Stimulated activated naive CD8-positive, alpha-beta T cell treated with anti-CD3 and anti-CD28 coated beads, Interleukin-15, Interleukin-2, amounts not matched to agents 100 ng/mL and 50 ng/mL, for 24 hours (primary cell): ENCODE data around the gene KAT6B.
"Not testable (repeated sequence)": the region's sequence is repeated elsewhere in the genome, so short reads cannot be mapped to it uniquely, and the experiment has no call there.

ENCODE experiments used
- H3K27ac Mint-ChIP-seq: one replicate; pipeline ENCODE4 v1.8.0; 2021; ENCODE audit warnings: mild to moderate bottlenecking, mixed read lengths
- H3K27me3 Mint-ChIP-seq: one replicate; pipeline ENCODE4 v1.8.0; 2021; ENCODE audit warnings: mixed read lengths
- H3K36me3 Mint-ChIP-seq: one replicate; pipeline ENCODE4 v1.8.0; 2021; ENCODE audit warnings: low read depth, mixed read lengths
- H3K4me1 Mint-ChIP-seq: one replicate; pipeline ENCODE4 v1.8.0; 2021; ENCODE audit warnings: low read depth, mixed read lengths
- H3K4me3 Mint-ChIP-seq: one replicate; pipeline ENCODE4 v1.8.0; 2021; ENCODE audit warnings: mild to moderate bottlenecking, mixed read lengths
- H3K9me3 Mint-ChIP-seq: one replicate; pipeline ENCODE4 v1.8.0; 2021; ENCODE audit warnings: mixed read lengths

KAT6B gene

DNA sequence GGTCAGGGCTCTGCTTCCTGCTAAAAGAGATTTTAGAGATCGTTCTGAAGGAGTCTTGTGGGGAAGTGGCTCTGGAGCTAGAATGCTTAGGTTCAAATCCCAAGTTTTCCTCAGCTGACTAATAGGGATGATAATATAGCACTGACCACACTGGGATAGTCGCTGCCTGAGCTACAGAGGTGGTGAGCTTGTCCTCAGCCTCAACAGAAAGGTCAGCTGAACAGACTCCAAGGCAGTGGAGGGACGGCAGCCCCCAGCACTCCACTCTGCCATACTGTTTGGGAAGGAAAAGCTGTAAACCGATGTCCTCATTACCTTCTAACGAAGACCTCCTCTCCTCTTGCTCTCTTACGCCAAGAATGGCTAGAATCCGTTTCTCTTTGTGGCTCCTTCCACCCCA is 36.2 kb downstream of the KAT6B start:
- H3K4me1 Mint-ChIP-seq = peaks cover 32% of the 10 kb centered on the region
- H3K36me3 Mint-ChIP-seq = no peaks in the 10 kb centered on the region
- H3K27me3 Mint-ChIP-seq = no peaks in the 10 kb centered on the region
- H3K4me3 Mint-ChIP-seq = no peak overlapping the region
- no peak overlapping the region for H3K27ac Mint-ChIP-seq
- no peaks in the 10 kb centered on the region for H3K9me3 Mint-ChIP-seq

DNA sequence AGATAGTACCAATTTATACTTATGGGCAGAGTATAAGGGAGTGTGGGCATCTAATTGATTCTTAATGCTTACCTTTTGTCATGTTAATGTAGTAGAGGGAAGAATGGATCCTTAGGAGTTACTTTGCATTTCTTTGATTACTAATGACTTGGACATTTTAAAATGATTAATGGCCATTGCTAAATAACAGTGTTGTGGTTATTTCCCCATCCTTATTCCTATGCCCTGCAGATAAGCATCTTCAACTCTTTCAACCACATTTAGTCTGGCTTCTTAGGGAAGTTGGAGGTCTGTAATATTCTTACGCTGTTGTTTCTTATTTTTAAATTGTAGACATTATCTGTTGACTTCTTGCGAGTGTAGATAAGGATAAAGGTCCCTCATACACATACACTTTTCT is 37.2 kb downstream of the KAT6B start:
- peaks cover 36% of the 10 kb centered on the region for H3K4me1 Mint-ChIP-seq
- H3K9me3 Mint-ChIP-seq = no peaks in the 10 kb centered on the region
- no peaks in the 10 kb centered on the region for H3K27me3 Mint-ChIP-seq
- no peak overlapping the region for H3K4me3 Mint-ChIP-seq
- no peaks in the 10 kb centered on the region for H3K36me3 Mint-ChIP-seq
- H3K27ac Mint-ChIP-seq = no peak overlapping the region

DNA sequence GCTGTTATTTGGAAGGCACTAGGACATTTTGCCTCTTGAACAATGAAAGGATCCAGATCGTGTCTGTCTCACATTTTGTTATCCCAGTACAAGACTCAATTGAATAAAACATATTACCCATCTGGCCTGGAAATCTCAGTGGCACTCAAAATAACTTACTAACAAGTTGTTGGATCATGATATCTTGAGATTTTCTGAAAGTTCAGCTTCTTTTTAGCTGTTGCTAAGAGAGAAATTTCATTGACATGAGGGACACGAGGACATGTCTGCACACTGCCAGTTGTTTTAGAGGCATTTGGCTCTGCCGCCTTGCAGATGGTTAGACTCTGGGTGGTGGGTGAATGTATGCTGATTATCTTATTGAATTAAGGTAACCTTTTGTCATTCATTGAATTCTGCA is 41.0 kb downstream of the KAT6B start:
- peaks cover 52% of the 10 kb centered on the region for H3K4me1 Mint-ChIP-seq

DNA sequence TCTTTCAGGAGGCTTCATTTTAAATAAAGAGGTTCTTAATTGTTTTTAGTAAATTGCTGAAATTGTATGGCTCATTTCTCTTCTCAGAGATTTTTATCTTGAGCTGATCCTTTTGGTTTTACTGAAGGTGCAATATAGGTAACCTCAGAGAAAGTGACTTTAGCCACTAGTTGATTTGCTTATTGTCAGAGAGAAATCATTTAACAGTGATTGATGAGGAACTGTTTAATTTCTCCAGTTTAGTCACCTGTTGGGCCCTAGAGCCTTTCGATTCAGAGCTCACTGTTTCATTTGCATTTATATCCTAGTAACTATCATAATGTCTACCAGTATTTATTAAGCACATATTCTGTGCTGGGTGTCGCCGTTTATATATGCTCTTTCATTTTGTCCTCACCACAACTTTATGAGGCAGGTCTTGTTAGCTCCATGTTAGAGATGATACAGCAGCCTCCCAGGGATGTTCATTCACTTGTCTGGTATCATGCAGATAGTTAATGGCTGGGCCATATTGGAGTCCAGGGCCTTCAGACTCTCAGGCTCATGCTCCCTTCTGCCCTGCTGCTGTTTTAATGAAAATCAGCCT is 42.1 kb downstream of the KAT6B start:
- Mint-ChIP-seq H3K4me3 (no peak overlapping the region), H3K4me1 (peaks cover 59% of the 10 kb centered on the region), H3K27ac (no peak overlapping the region), H3K27me3 (no peaks in the 10 kb centered on the region), H3K36me3 (no peaks in the 10 kb centered on the region), H3K9me3 (no peaks in the 10 kb centered on the region)

More for the DNA sequence above, 41.0 kb downstream of the KAT6B start:
- no peaks in the 10 kb centered on the region for H3K36me3 Mint-ChIP-seq
- H3K27me3 Mint-ChIP-seq = no peaks in the 10 kb centered on the region
- no peaks in the 10 kb centered on the region for H3K9me3 Mint-ChIP-seq
- no peak overlapping the region for H3K4me3 Mint-ChIP-seq
- H3K27ac Mint-ChIP-seq = no peak overlapping the region

DNA sequence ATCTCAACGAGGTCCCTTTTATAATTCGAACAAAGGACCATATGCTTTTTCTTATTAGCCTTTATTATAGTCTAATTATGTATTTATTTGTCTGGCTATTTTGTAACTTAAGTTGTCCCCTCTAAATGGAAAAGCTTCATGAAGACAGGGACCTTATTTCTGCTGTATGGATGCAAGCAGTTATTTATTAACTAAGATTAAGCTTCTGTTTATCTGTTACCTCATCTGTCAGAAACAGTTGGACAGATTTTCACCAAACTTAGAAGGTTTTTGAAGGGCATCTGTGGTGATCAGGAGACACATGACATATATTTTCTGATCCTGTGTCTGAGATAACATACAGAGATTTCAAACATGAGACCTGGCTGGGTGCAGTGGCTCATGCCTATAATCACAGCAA is 43.2 kb downstream of the KAT6B start:
- no peak overlapping the region for H3K27ac Mint-ChIP-seq
- no peaks in the 10 kb centered on the region for H3K27me3 Mint-ChIP-seq
- peaks cover 66% of the 10 kb centered on the region for H3K4me1 Mint-ChIP-seq
- H3K36me3 Mint-ChIP-seq = no peaks in the 10 kb centered on the region
- H3K9me3 Mint-ChIP-seq = no peaks in the 10 kb centered on the region
- H3K4me3 Mint-ChIP-seq = no peak overlapping the region

DNA sequence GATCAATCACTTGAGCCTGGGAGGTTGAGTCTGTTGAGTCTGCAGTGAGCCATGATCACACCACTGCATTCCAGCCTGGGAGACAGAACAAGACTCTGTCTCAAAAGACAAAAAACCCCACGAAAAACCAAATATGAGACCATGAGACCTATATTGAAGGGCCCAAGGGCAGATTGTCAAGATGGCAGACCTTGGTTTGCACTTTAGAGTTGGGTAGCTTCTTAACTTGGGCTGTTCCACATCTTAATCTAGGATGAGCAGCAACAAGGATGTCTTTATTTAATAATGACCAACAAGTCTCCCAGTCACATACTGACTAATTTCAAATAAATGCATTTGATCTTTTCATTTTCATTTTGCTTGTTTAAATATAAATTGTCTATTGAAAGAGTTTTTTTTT is 43.8 kb downstream of the KAT6B start:
- H3K4me3 Mint-ChIP-seq = no peak overlapping the region
- no peaks in the 10 kb centered on the region for H3K27me3 Mint-ChIP-seq
- no peak overlapping the region for H3K27ac Mint-ChIP-seq
- H3K36me3 Mint-ChIP-seq = no peaks in the 10 kb centered on the region
- H3K4me1 Mint-ChIP-seq = peaks cover 68% of the 10 kb centered on the region
- H3K9me3 Mint-ChIP-seq = no peaks in the 10 kb centered on the region

DNA sequence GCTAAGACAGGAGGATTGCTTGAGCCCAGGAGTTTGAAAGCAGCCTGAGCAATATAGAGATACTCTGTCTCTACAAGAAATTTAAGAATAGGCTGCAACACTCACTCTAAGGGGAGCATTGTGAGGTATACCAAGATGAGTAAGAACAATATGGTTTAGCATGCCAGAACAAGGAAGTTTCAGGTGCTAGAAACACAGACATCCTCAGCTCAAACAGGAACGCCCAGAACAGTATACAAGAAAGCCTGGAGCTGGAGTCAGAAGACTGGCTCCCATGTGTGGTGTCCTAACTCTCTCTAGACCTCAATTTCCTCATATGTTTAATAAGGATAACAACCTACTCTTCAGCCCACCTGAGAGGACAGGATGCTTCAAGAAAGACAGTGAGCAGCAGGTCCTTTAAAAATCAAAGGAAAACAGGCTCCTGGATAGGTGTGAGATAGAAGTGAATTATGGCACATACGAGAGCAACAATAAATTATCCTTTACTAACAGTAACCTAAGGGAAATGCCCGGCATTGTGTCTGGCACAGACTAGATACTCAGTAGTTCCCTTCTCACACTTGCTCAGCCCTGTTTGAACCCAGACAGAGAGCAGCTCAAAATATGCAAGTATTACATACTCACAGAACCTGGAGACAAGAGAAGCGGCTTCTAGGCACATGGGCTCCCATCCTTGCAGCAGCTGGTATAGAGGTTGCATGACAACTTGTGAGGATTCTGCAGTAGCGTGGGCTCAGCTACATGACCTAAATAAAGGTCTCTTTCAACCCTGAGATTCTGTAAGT is 45.4 kb downstream of the KAT6B start:
- no peaks in the 10 kb centered on the region for H3K27me3 Mint-ChIP-seq
- H3K27ac Mint-ChIP-seq = peak overlapping the region; percentile 75
- H3K4me3 Mint-ChIP-seq = peak overlapping the region; percentile 64
- H3K4me1 Mint-ChIP-seq = peaks cover 66% of the 10 kb centered on the region
- no peaks in the 10 kb centered on the region for H3K36me3 Mint-ChIP-seq
- H3K9me3 Mint-ChIP-seq = no peaks in the 10 kb centered on the region

DNA sequence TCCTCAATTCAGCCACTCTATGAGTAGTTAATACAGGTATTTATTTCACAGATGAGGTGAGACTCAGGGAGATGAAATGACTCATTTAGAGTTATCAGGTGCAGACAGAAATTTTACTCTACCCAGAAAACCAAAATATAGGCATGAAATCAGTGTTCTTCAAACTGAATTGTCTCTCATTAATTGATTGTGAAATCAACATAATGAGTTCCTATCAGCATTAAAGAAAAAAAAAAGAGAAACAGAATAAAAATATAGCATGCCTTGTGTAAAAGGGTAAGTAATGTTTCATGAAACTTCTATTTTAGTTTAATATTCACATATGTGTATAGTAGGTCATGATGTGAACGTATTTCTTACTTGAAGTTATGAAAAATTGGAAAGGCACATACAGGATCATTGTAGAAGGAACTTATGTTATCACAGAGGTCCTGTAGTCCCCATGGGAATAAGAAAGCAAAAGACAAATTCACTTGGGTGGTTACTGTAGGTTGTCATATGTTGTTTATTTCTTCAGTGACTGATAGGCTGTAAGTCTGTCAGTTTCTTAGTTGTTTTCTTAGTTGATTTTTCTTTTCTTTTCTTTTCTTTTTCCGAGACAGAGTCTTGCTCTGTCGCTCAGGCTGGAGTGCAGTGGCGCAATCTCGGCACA is 47.5 kb downstream of the KAT6B start:
- Mint-ChIP-seq H3K9me3 (no peaks in the 10 kb centered on the region), H3K36me3 (no peaks in the 10 kb centered on the region), H3K4me1 (peaks cover 57% of the 10 kb centered on the region), H3K27ac (no peak overlapping the region), H3K27me3 (no peaks in the 10 kb centered on the region), H3K4me3 (no peak overlapping the region)

DNA sequence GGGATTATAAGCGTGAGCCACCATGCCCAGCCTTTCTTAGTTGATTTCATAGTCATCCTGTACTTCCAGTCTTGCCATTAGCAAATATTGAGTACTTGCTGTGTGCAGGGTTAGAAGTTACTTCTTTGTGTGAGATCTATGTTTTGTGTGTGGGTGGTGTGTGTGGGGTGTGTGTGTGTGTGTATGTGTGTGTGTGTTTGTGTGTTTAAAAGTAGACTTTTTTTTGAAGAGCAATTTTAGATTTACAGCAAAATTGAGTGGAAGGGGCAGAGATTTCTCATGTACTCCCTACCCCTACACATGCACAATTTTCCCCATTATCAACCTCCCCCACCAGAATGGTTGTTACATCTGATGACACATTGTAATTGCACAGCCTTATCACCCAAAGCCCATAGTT is 48.2 kb downstream of the KAT6B start:
- Mint-ChIP-seq H3K27me3 (no peaks in the 10 kb centered on the region), H3K4me3 (no peak overlapping the region), H3K9me3 (no peaks in the 10 kb centered on the region), H3K36me3 (no peaks in the 10 kb centered on the region), H3K4me1 (peaks cover 56% of the 10 kb centered on the region), H3K27ac (no peak overlapping the region)

DNA sequence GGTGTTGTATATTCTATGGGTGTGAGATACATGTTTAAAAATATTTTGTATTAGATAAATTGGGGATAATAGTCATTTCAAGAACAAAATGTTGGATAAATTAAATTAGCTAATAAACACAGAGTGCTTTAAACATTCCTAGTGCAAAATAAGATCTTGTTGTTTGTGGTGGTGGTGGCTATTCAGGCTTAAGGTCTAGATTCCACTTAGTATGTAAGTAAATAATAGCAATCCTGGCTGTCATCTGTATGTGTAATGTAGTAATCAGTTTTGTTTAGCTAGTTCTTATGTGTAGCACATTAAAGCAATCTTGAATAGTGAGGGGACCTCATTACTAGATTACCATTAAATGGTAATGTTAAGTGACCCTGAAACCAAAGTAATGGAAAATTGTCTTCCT is 48.7 kb downstream of the KAT6B start:
- Mint-ChIP-seq H3K27ac (no peak overlapping the region), H3K4me3 (no peak overlapping the region), H3K27me3 (no peaks in the 10 kb centered on the region), H3K9me3 (no peaks in the 10 kb centered on the region), H3K36me3 (no peaks in the 10 kb centered on the region), H3K4me1 (peaks cover 54% of the 10 kb centered on the region)

DNA sequence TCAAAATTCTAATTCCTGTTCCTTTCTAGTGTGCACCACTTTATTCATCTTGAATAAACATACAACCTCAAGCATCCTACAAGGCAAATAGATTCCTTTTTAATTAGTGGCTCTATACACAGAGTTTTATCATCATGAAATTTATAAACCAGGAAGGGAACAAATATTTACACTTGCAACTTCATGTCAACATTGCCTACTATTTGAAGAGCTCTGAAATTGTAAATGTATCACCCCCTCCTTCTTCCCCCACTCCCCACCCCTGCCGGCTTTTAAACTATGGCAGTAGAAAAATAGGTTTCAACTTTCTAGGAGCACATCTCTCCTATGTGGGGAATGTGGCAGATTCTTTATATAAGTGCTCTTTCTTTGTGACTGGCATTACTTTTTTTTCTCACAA is 49.6 kb downstream of the KAT6B start:
- peaks cover 55% of the 10 kb centered on the region for H3K4me1 Mint-ChIP-seq
- H3K27me3 Mint-ChIP-seq = no peaks in the 10 kb centered on the region
- no peak overlapping the region for H3K4me3 Mint-ChIP-seq
- H3K27ac Mint-ChIP-seq = no peak overlapping the region
- no peaks in the 10 kb centered on the region for H3K36me3 Mint-ChIP-seq
- H3K9me3 Mint-ChIP-seq = no peaks in the 10 kb centered on the region

DNA sequence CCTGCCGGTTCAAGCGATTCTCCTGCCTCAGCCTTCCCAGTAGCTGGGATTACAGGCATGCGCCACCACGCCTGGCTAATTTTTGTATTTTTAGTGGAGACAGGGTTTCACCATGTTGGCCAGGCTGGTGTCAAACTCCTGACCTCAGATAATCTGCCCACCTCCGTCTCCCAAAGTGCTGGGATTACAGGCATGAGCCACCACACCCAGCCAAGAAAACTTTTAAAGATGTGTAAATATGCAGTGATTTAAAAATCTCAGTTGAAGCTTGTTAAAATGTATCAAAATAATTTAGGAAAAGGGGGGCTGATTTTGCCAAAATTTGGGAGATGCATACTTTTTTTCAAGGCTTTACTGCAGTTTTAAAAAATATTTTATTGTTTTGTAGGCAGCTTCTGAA is 50.7 kb downstream of the KAT6B start:
- not testable (repeated sequence) for H3K27me3 Mint-ChIP-seq, H3K36me3 Mint-ChIP-seq, H3K27ac Mint-ChIP-seq, H3K4me3 Mint-ChIP-seq, H3K9me3 Mint-ChIP-seq
- H3K4me1 Mint-ChIP-seq = peaks cover 47% of the 10 kb centered on the region

DNA sequence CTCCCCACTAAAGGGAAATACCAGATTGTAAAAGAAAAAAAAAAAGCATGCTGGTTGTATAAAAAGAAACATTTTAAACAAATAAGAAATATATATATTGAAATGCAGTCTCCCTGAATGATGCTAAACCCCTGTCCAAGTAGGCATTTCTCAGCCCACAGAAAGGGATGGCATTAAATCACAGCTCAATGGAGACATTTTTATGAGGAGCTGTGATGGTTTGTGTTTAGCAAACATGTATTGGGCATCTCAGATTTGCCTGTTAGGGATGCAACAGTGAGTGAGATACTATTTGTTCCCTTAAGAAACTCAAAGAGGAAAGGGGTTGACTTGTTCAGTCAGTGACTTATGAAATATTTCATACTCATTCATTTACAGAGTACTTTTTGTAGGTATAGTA is 51.5 kb downstream of the KAT6B start:
- Mint-ChIP-seq H3K27me3 (no peaks in the 10 kb centered on the region), H3K4me3 (no peak overlapping the region), H3K9me3 (no peaks in the 10 kb centered on the region), H3K27ac (no peak overlapping the region), H3K36me3 (no peaks in the 10 kb centered on the region), H3K4me1 (peaks cover 47% of the 10 kb centered on the region)

DNA sequence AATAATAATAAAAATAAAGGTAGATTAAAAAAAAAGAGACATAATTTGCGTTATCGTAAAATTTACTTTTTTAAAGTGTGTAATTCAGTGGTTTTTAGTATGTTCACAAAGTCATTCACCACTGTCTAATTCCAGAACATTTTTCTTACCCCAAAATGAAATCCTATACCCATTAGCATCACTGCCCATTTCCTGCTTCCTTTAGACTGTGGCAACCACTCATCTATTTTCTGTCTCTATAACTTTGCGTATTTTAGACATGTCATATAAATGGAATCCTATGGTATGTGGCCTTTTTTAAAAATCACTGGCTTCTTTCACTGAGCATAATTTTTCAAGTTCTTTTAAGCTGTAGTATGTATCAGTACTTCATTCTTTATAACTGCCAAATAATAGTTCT is 53.6 kb downstream of the KAT6B start:
- H3K27me3 Mint-ChIP-seq = no peaks in the 10 kb centered on the region
- no peak overlapping the region for H3K27ac Mint-ChIP-seq
- H3K4me1 Mint-ChIP-seq = peaks cover 40% of the 10 kb centered on the region
- no peaks in the 10 kb centered on the region for H3K36me3 Mint-ChIP-seq
- H3K4me3 Mint-ChIP-seq = no peak overlapping the region
- no peaks in the 10 kb centered on the region for H3K9me3 Mint-ChIP-seq

DNA sequence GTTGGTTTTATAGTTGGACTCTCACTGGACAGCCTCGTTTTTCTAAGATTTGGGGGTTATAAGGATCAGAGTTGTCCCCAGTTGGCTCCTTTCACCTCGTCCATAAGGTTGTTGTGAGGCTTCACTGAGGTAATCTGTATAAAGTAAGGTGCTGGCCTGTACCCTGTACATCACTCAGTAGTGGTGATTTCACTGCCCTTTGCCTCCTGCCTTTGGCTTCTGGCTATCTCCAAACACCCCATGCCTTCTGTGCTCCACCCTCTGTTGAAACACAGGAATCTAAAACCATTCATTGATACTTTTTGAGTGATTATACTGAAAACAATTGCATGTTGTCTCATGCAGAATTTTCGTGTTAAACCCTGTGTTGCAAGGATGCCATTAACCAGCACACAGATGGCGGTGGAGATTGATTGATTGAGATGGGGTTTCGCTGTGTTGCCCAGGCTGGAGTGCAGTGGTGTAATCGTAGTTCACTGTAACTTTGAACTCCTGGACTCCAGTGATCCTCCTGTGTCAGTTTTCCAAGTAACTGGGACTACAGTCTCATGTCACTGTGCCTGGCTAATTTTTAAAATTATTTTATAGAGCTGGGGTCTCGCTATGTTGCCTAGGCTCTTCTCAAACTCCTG is 55.0 kb downstream of the KAT6B start:
- Mint-ChIP-seq H3K36me3 (no peaks in the 10 kb centered on the region), H3K27ac (no peak overlapping the region), H3K9me3 (no peaks in the 10 kb centered on the region), H3K4me1 (peaks cover 36% of the 10 kb centered on the region), H3K27me3 (no peaks in the 10 kb centered on the region), H3K4me3 (no peak overlapping the region)
